CD1c-positive myeloid dendritic cell (primary cell): Measurements from ENCODE around the gene TP53TG3F.
"Not testable (repeated sequence)": the region's sequence is repeated elsewhere in the genome, so short reads cannot be mapped to it uniquely, and the experiment has no call there.

Experiments used
- DNase-seq: peaks from one replicate; pipeline ENCODE4 v3.0.0-alpha.2; 2016; ENCODE audit errors: extremely low spot score

The TP53TG3F gene

GRCh38 chr16:33459312-33459711, at the start of gene TP53TG3F:
TSS of gene TP53TG3F (plus strand) at chr16:33459612. CDS start at chr16:33459680, 68 bp downstream.
- not testable (repeated sequence) for DNase-seq

GRCh38 chr16:33491611-33492010, 32.2 kb downstream of the TP53TG3F start:
- DNase-seq = not testable (repeated sequence)

- not testable (repeated sequence) for DNase-seq
Observed at GRCh38 chr16:33507231-33507630, 47.8 kb downstream of the TP53TG3F start.

- not testable (repeated sequence) for DNase-seq
Observed at GRCh38 chr16:33509070-33509469, 49.7 kb downstream of the TP53TG3F start.

GRCh38 chr16:33509906-33510305, 50.5 kb downstream of the TP53TG3F start:
- DNase-seq = not testable (repeated sequence)
